ENCODE results near the gene LCOR.
"Not testable (repeated sequence)": the region's sequence is repeated elsewhere in the genome, so short reads cannot be mapped to it uniquely, and the experiment has no call there.

The LCOR gene

DNA sequence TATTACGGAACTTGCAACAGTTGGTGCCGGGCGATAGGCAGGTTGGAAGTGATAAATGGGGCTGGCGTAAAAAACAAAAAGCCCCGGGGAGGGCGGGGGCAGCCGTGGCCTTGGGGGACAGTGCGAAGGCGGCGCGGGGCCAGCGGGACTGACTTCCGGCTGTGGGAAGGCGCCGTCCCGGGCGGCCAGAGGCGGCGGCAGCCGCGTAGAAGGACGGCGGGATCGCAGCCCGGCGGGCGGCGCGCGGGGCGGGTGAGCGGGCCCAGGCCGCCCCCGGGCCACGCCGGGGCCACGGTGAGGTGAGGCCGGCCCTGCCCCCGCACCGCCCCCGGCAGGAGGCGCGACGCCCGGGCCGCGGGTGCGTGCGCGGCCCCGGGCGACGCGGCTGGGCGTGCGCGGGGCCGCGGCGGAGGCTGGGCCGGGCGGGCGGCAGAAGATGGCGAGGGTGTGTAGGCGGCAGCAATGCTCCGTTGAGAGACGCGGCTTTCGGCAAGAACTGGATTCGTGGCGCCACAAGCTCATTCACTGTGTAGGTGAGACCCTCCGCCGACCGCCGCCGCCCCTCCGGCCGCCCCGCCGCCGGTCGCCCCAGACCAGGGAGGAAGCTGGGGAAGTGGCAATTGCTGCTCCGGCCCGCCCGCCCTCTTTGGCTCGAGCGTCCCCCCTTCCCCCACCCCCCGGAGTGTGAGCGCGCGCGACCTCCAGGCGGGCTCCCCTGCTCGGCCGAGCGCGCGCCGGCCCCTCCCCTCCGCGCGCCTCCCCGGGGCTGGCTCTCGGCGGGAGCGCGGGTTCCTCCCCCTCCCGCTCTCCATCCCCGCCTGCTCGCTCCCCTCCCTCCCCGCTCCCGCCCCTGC is at the start of gene LCOR:
TSS of gene LCOR (plus strand) at position 432 of the 854 bp plus-strand sequence. CDS start 116,760 bp downstream, outside the sequence.
- Mint-ChIP-seq H3K4me1 (peaks cover 51% of the 10 kb centered on the region), H3K27ac (peak within 1 kb of the TSS; percentile 99), H3K36me3 (no peaks in the 10 kb centered on the region), H3K4me3 (peak within 1 kb of the TSS; percentile 96), H3K27me3 (no peaks in the 10 kb centered on the region), H3K9me3 (no peaks in the 10 kb centered on the region)

GRCh38 chr10:96784253-96784652 is 47.8 kb upstream of the LCOR start:
- no peak overlapping the region for H3K27ac Mint-ChIP-seq
- H3K4me3 Mint-ChIP-seq = no peak overlapping the region
- H3K9me3 Mint-ChIP-seq = no peaks in the 10 kb centered on the region
- no peaks in the 10 kb centered on the region for H3K27me3 Mint-ChIP-seq
- no peaks in the 10 kb centered on the region for H3K4me1 Mint-ChIP-seq
- H3K36me3 Mint-ChIP-seq = no peaks in the 10 kb centered on the region

- peaks cover 4% of the 10 kb centered on the region for H3K27me3 Mint-ChIP-seq
Observed at GRCh38 chr10:96789571-96790108, 42.5 kb upstream of the LCOR start.

GRCh38 chr10:96791902-96792301 is 40.2 kb upstream of the LCOR start:
- H3K27ac Mint-ChIP-seq = no peak overlapping the region
- peaks cover 4% of the 10 kb centered on the region for H3K27me3 Mint-ChIP-seq
- no peaks in the 10 kb centered on the region for H3K36me3 Mint-ChIP-seq

More at GRCh38 chr10:96789571-96790108, 42.5 kb upstream of the LCOR start:
- Mint-ChIP-seq H3K9me3 (no peaks in the 10 kb centered on the region), H3K4me1 (no peaks in the 10 kb centered on the region), H3K36me3 (no peaks in the 10 kb centered on the region), H3K27ac (no peak overlapping the region), H3K4me3 (no peak overlapping the region)

GRCh38 chr10:96794836-96795733 is 37.0 kb upstream of the LCOR start:
- Mint-ChIP-seq H3K36me3 (no peaks in the 10 kb centered on the region), H3K27me3 (peaks cover 4% of the 10 kb centered on the region), H3K9me3 (no peaks in the 10 kb centered on the region)

More at GRCh38 chr10:96791902-96792301, 40.2 kb upstream of the LCOR start:
- Mint-ChIP-seq H3K4me3 (no peak overlapping the region), H3K9me3 (no peaks in the 10 kb centered on the region), H3K4me1 (no peaks in the 10 kb centered on the region)

DNA sequence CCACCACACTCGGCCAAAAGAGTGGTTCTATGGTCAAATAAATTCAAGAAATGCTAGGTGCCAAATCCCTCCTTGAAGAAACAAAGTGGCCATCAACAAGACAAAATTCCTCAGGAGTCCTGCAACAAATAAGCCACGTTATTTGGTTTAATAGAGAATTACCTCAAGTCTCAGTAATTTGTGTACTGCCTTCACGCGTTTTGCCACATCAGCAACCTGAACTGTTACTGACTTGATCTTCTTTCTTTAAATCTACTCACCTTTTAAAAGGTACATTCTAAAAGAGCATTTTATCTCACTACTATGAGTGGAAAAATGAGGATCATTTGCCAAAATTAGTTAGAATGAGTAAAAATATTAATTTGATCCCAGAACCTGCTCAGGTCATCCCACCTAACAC is 34.6 kb upstream of the LCOR start:
- Mint-ChIP-seq H3K4me1 (no peaks in the 10 kb centered on the region), H3K9me3 (no peaks in the 10 kb centered on the region), H3K27me3 (peaks cover 2% of the 10 kb centered on the region), H3K27ac (no peak overlapping the region), H3K4me3 (no peak overlapping the region), H3K36me3 (no peaks in the 10 kb centered on the region)

More at GRCh38 chr10:96794836-96795733, 37.0 kb upstream of the LCOR start:
- Mint-ChIP-seq H3K4me1 (no peaks in the 10 kb centered on the region), H3K27ac (no peak overlapping the region), H3K4me3 (no peak overlapping the region)

- H3K27ac Mint-ChIP-seq = no peak overlapping the region
- H3K9me3 Mint-ChIP-seq = no peaks in the 10 kb centered on the region
- H3K27me3 Mint-ChIP-seq = peaks cover 6% of the 10 kb centered on the region
- H3K36me3 Mint-ChIP-seq = no peaks in the 10 kb centered on the region
- no peaks in the 10 kb centered on the region for H3K4me1 Mint-ChIP-seq
- H3K4me3 Mint-ChIP-seq = no peak overlapping the region
Observed at GRCh38 chr10:96803288-96803664, 28.8 kb upstream of the LCOR start.

DNA sequence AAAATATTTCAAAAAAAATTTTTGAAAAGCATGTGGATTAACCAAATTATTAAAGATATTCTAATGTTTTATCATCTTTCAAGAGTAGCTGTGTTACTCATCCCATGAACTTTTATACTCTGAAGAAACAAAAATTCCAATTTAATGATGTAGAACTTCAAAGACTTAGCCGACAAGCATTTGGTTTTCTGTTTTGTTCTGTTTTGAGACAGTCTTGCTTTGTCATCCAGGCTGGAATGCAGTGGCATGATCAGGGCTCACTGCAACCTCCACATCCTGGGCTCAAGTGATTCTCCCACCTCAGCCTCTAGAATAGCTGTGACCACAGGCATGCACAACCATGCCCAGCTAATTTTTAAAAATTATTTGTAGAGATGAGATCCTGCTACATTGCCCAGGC is 17.8 kb upstream of the LCOR start:
- peaks cover 5% of the 10 kb centered on the region for H3K27me3 Mint-ChIP-seq
- no peak overlapping the region for H3K4me3 Mint-ChIP-seq
- no peaks in the 10 kb centered on the region for H3K9me3 Mint-ChIP-seq
- H3K4me1 Mint-ChIP-seq = no peaks in the 10 kb centered on the region
- H3K36me3 Mint-ChIP-seq = no peaks in the 10 kb centered on the region
- no peak overlapping the region for H3K27ac Mint-ChIP-seq

DNA sequence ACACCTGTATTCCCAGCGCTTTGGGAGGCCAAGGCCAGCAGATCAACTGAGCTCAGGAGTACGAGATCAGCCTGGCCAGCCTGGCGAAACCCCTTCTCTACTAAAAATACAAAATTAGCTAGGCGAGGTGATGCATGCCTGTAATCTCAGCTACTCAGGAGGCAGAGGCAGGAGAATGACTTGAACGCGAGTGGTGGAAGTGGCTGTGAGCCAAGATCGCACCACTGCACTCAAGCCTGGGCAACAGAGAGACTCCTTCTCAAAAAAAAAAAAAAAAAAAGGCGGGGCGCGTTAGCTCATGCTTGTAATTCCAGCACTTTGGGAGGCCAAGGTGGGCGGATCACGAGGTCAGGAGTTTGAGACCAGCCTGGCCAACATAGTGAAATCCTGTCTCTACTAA is 13.1 kb upstream of the LCOR start:
- not testable (repeated sequence) for H3K36me3 Mint-ChIP-seq, H3K4me3 Mint-ChIP-seq, H3K9me3 Mint-ChIP-seq, H3K27ac Mint-ChIP-seq, H3K4me1 Mint-ChIP-seq, H3K27me3 Mint-ChIP-seq

- Mint-ChIP-seq H3K4me3 (no peak overlapping the region), H3K27me3 (peaks cover 2% of the 10 kb centered on the region), H3K4me1 (no peaks in the 10 kb centered on the region), H3K9me3 (no peaks in the 10 kb centered on the region), H3K36me3 (no peaks in the 10 kb centered on the region), H3K27ac (no peak overlapping the region)
Observed at GRCh38 chr10:96820765-96821164, 11.3 kb upstream of the LCOR start.

DNA sequence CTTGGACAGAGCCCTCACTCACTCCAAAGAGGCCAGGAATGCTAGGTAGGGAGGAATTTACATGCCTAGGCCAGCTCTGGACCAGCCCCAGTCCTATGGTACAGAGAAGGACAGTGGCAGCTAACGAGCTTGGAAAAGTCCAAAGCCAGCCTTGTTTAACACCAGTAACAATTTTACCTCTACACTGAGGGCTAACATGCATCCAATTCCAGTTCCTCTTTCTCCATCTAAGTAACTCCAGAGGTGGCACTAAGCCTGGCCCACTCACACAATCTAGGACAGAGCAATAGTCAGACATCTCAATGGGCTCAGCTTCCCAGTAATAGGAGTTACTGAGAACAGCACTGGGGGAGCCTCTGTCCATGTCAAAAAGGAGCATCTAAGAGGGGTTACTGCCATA is 5.7 kb upstream of the LCOR start:
- Mint-ChIP-seq H3K27me3 (peaks cover 2% of the 10 kb centered on the region), H3K9me3 (no peaks in the 10 kb centered on the region), H3K4me1 (peaks cover 14% of the 10 kb centered on the region), H3K4me3 (no peak overlapping the region), H3K27ac (no peak overlapping the region), H3K36me3 (no peaks in the 10 kb centered on the region)

- no peaks in the 10 kb centered on the region for H3K27me3 Mint-ChIP-seq
- H3K9me3 Mint-ChIP-seq = no peaks in the 10 kb centered on the region
- no peak overlapping the region for H3K4me3 Mint-ChIP-seq
- peaks cover 19% of the 10 kb centered on the region for H3K4me1 Mint-ChIP-seq
- no peak overlapping the region for H3K27ac Mint-ChIP-seq
- H3K36me3 Mint-ChIP-seq = no peaks in the 10 kb centered on the region
Observed at GRCh38 chr10:96828609-96829008, 3.5 kb upstream of the LCOR start.

DNA sequence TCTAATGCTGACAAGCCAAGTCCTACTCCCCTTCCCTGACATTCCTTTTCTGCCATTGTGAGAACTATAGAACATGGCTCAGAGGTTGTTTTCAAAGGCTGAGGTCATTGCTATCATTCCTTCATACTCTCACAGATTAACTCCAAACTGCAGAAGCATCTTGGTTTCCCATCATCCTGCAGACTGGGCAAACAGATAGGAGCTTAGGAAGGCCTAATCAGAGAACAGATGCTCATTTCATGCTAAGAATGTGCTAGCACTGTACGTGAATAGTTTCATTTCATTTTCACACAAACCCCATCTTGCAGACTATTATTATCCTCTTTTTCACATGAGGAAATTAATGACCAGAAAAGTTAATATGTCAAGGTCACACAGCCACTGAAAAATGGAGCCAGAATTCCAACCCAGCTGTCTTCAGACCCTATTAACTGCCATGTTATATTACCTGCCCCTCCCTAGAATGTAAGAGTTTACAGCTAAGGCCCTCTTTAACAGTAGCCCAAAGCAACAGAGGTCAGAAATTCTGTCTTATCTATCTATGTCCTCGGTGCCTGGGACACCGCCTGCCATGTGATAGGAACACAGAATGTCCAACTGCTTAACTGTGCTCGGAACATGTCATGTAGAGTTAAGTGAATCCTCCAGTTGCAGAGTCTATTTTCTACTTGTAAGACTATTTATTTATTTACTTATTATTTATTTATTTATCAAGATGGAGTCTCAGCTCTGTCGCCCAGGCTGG is 2.9 kb upstream of the LCOR start:
- Mint-ChIP-seq H3K27ac (peak overlapping the region; percentile 30), H3K36me3 (no peaks in the 10 kb centered on the region), H3K4me1 (peaks cover 25% of the 10 kb centered on the region), H3K27me3 (no peaks in the 10 kb centered on the region), H3K9me3 (no peaks in the 10 kb centered on the region), H3K4me3 (no peak overlapping the region)

DNA sequence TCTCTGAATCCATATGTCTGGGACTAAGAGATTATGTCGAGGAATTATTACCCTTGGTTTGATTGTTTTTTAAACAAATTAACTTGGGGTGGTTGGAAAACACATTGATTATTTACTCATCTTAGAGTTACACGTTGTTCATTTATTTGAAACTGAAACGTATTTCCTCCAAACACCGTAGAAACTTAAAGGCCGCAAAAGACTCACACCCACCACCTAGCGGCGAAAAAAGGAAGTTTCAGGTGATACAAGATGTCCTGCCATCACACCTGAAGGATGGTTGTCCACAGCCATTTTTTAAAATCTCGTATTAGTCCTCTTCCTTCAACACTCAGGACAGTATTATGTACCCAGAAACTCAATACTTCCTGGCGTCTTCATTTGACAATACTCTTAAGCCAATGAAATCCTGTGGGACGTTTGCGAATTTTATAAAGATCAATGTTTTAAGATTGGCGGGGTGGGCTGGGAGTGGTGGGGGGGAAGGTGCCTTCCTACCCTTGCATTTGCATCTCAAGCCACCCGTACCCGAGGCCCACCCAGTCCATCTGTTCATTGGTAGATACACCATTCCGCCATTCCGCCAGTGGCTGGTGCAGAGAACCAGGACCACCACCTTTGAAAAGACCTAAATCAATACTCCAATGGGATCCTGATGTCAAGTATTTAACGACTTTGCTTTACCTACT is 1.4 kb upstream of the LCOR start:
- peak overlapping the region; percentile 82 for H3K27ac Mint-ChIP-seq
- peak overlapping the region; percentile 75 for H3K4me3 Mint-ChIP-seq
- no peaks in the 10 kb centered on the region for H3K36me3 Mint-ChIP-seq
- no peaks in the 10 kb centered on the region for H3K9me3 Mint-ChIP-seq
- H3K4me1 Mint-ChIP-seq = peaks cover 39% of the 10 kb centered on the region
- H3K27me3 Mint-ChIP-seq = no peaks in the 10 kb centered on the region

All from activated naive CD4-positive, alpha-beta T cell treated with anti-CD3 and anti-CD28 coated beads, Interleukin-2, amount 50 U/mL, for 24 hours (primary cell).